Measurements from ENCODE around the gene MEIS1. TPM values are rescaled to one million over a fixed set of nuclear protein-coding genes. Genes with fewer than 3 reads are reported as not detected.

MEIS1 gene
- total RNA-seq, 1 donor from 2014 or later = 107 TPM

DNA sequence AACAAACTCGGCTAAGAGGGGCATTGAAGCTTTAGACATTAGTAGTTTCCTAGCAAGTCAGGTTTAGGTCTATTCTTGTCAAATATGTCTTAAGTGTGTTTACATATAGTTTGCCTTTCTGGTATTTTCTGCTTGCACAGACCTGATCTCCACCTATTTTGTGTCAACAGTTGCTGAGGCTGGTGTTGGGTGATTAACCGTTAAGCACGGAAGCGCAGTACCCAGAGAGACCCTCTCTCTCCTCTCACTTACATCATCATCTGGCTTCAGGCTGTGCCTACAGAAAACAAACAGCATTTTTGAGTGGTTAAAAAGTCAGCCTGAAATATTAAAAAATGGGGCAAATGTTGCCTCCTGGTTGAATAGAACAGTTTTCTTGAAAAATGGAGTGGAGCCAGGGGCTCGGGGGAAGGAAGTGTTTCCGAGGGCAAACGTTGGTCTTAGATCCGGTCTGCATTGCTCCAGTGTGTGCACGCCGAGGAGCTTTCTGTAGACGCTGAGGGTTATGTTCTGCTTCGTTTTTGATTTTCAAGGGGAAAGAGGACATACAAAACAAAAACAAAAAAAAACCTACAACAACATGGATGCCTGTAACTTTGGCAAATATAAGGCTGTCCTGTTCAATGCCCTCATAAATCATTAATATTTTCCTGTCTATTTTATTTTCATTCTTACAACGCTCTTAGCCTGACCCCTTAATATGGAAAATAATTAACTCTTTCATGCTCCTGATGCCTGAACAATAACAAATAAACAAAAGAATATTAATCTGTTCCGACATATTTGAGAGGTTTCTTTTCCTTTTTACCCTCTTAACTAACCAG lies 120.8 kb downstream of the MEIS1 start:
- no peak overlapping the region for H3K4me3 Mint-ChIP-seq
- peaks cover 6% of the 10 kb centered on the region for H3K4me1 Mint-ChIP-seq
- DNase-seq (ENCODE audit: low read depth, low spot score) = no peak
- TF ChIP-seq, protein P1, sequence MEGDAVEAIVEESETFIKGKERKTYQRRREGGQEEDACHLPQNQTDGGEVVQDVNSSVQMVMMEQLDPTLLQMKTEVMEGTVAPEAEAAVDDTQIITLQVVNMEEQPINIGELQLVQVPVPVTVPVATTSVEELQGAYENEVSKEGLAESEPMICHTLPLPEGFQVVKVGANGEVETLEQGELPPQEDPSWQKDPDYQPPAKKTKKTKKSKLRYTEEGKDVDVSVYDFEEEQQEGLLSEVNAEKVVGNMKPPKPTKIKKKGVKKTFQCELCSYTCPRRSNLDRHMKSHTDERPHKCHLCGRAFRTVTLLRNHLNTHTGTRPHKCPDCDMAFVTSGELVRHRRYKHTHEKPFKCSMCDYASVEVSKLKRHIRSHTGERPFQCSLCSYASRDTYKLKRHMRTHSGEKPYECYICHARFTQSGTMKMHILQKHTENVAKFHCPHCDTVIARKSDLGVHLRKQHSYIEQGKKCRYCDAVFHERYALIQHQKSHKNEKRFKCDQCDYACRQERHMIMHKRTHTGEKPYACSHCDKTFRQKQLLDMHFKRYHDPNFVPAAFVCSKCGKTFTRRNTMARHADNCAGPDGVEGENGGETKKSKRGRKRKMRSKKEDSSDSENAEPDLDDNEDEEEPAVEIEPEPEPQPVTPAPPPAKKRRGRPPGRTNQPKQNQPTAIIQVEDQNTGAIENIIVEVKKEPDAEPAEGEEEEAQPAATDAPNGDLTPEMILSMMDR (conservative IDR thresholded peaks at IDR 0.05) = no peak
- H3K9me3 Mint-ChIP-seq = no peaks in the 10 kb centered on the region
- no peaks in the 10 kb centered on the region for H3K36me3 Mint-ChIP-seq (ENCODE audit: low read depth)
- H3K27me3 Mint-ChIP-seq (ENCODE audit: low read depth) = no peaks in the 10 kb centered on the region
- no peak overlapping the region for H3K27ac Mint-ChIP-seq (ENCODE audit: unreplicated experiment)

DNA sequence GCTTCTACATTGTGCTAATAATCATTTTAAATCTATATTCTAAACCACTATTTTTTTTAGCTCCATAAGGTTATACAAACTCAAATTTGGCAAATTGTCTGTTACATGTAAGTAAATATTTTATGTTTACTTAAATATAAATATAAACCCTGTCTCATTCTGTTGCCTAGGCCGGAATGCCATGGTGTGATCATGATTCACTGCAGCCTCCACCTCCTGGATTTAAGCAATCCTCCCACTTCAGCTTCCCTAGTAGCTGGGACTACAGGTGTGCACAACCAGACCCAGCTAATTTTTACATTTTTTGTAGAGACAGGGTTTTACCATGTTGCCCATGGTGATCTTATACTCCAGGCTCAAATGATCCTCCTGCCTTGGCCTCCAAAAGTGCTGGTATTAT lies 124.7 kb downstream of the MEIS1 start:
- Mint-ChIP-seq H3K27me3 (ENCODE audit: low read depth) (no peaks in the 10 kb centered on the region), H3K4me3 (peak overlapping the region; percentile 14), H3K4me1 (peaks cover 31% of the 10 kb centered on the region), H3K9me3 (no peaks in the 10 kb centered on the region), H3K36me3 (ENCODE audit: low read depth) (no peaks in the 10 kb centered on the region), H3K27ac (ENCODE audit: unreplicated experiment) (no peak overlapping the region)
- no peak for DNase-seq (ENCODE audit: low read depth, low spot score)
- TF ChIP-seq, protein P1 (conservative IDR thresholded peaks at IDR 0.05) = no peak

DNA sequence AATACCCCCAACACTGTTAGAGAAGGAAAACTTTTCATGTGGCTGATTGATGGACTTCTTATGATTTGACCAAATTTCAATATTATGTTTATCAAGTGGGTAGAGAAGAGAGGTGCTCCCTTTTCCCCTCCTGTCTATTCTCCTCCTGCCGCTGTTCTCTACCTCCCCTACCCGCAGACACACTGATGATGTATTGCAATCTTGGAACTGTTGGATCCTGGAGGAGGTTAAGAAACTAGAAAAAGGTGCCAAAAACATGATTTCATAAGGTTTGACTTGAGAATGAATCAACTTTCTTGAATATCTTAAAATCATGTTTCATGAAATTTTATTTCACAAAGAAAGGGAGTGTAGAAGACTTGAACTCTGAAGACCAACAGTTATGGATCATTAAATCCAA lies 125.8 kb downstream of the MEIS1 start:
- no peak for DNase-seq (ENCODE audit: low read depth, low spot score)
- TF ChIP-seq, protein P1 (conservative IDR thresholded peaks at IDR 0.05) = no peak
- no peaks in the 10 kb centered on the region for H3K27me3 Mint-ChIP-seq (ENCODE audit: low read depth)
- no peaks in the 10 kb centered on the region for H3K9me3 Mint-ChIP-seq
- H3K36me3 Mint-ChIP-seq (ENCODE audit: low read depth) = no peaks in the 10 kb centered on the region
- no peak overlapping the region for H3K27ac Mint-ChIP-seq (ENCODE audit: unreplicated experiment)
- H3K4me1 Mint-ChIP-seq = peaks cover 31% of the 10 kb centered on the region
- H3K4me3 Mint-ChIP-seq = no peak overlapping the region

DNA sequence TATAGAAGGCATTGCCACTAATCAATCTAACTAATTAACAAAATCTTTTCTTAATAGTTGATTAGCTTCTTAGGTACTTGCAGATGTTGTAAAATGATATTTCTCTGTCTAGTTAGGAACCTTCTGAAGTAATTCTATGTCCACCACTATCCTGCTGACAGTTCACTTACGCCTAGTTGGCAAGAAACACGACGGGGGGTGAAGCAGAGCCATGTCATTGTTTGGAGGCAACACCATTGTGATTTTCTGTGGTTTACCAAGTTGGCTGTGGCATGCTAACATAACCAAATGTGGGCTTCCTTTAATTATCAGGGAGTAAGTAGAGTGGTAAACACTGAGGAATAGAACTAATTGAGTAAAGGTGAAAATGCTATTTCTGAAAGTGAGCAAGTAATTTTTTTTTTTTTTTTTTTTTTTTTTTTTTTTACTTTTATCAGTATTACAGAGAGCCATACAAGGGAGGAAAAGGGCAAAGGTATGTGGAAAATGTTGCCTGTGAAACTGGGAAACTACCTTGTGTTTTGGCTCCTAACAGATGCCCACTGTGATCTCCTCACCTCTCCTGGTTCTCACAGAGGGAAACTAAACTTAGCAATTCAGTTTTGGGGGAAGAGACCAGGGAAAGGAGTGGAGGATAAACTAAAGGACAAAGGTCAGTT lies 126.8 kb downstream of the MEIS1 start:
- Mint-ChIP-seq H3K9me3 (no peaks in the 10 kb centered on the region), H3K4me3 (peak overlapping the region; percentile 62), H3K27ac (ENCODE audit: unreplicated experiment) (peak overlapping the region; percentile 83), H3K4me1 (peaks cover 37% of the 10 kb centered on the region), H3K27me3 (ENCODE audit: low read depth) (no peaks in the 10 kb centered on the region), H3K36me3 (ENCODE audit: low read depth) (no peaks in the 10 kb centered on the region)
- TF ChIP-seq, protein P1 (conservative IDR thresholded peaks at IDR 0.05) = no peak
- DNase-seq (ENCODE audit: low read depth, low spot score) = no peak

DNA sequence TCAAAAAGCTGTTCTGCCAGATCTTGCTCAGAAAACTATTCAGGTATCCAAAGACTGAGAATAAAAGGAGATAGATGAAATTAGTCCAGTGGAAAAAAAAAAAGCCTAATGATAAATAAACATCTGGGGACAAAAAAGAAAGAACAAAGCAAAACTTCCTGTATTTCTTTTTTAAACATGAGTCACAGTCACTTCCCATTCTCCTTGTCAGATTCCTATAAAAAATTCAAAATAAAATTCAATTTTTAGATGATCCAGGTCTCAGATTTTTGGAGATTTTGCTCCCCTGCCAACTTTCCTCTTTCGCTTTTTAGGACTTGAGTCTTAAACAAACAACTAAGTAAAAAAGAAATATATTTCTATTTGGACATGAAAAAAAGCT lies 127.4 kb downstream of the MEIS1 start:
- no peak overlapping the region for H3K4me3 Mint-ChIP-seq
- H3K27me3 Mint-ChIP-seq (ENCODE audit: low read depth) = no peaks in the 10 kb centered on the region
- TF ChIP-seq, protein P1 (conservative IDR thresholded peaks at IDR 0.05) = no peak
- no peaks in the 10 kb centered on the region for H3K36me3 Mint-ChIP-seq (ENCODE audit: low read depth)
- H3K4me1 Mint-ChIP-seq = peaks cover 43% of the 10 kb centered on the region
- no peaks in the 10 kb centered on the region for H3K9me3 Mint-ChIP-seq
- no peak for DNase-seq (ENCODE audit: low read depth, low spot score)
- H3K27ac Mint-ChIP-seq (ENCODE audit: unreplicated experiment) = no peak overlapping the region

All from neural crest cell (in vitro differentiated cells).